ENCODE measurements around the gene CERT1.

DNA sequence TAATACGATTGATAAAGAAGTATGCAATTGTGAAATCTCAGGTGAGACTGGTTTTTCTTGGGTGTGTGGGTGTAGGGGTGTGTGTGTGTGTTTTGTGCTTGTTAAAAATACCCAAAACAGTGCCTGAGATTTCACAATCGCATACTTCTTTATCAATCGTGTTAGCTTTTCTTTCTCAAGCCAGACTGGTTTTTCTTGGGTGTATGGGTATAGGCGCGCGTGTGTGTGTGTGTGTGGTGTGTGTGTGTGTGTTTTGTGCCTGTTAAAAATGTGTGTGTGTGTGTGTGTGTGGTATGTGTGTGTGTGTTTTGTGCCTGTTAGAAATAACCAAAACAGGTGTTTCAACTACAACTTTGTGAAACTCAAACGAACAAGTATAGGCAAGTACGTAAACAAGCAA, 53.7 kb downstream of the CERT1 start:
- TF ChIP-seq POLR2AphosphoS5 (IDR thresholded peaks at IDR 0.05; ENCODE audit: insufficient read depth, low read depth, low read length) (no peak), GATA2 (IDR thresholded peaks at IDR 0.05; ENCODE audit: insufficient read depth, insufficient read length, low read depth, low read length) (no peak), POLR2A (IDR thresholded peaks at IDR 0.05; ENCODE audit: low read depth, low read length) (no peak), EZH2 (IDR thresholded peaks at IDR 0.05; ENCODE audit: borderline replicate concordance, low read depth, low read length, severe bottlenecking) (no peak), JUN (IDR thresholded peaks at IDR 0.05; ENCODE audit: borderline replicate concordance, insufficient read depth, insufficient read length, low read depth) (no peak), MYC (IDR thresholded peaks at IDR 0.05; ENCODE audit: low read depth, low read length) (no peak), FOS (IDR thresholded peaks at IDR 0.05; ENCODE audit: borderline replicate concordance, insufficient read depth, low read length) (no peak)
- TF ChIP-seq, protein P1, sequence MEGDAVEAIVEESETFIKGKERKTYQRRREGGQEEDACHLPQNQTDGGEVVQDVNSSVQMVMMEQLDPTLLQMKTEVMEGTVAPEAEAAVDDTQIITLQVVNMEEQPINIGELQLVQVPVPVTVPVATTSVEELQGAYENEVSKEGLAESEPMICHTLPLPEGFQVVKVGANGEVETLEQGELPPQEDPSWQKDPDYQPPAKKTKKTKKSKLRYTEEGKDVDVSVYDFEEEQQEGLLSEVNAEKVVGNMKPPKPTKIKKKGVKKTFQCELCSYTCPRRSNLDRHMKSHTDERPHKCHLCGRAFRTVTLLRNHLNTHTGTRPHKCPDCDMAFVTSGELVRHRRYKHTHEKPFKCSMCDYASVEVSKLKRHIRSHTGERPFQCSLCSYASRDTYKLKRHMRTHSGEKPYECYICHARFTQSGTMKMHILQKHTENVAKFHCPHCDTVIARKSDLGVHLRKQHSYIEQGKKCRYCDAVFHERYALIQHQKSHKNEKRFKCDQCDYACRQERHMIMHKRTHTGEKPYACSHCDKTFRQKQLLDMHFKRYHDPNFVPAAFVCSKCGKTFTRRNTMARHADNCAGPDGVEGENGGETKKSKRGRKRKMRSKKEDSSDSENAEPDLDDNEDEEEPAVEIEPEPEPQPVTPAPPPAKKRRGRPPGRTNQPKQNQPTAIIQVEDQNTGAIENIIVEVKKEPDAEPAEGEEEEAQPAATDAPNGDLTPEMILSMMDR (IDR thresholded peaks at IDR 0.05; ENCODE audit: extremely low read depth in 1 of 2, insufficient read depth in 1 of 2, low read depth in 1 of 2, low read length in 2 of 2) = no peak
- TF ChIP-seq, protein P2, sequence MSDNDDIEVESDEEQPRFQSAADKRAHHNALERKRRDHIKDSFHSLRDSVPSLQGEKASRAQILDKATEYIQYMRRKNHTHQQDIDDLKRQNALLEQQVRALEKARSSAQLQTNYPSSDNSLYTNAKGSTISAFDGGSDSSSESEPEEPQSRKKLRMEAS (IDR thresholded peaks at IDR 0.05; ENCODE audit: insufficient read depth, insufficient read length) = no peak

All from endothelial cell of umbilical vein (primary cell).